Measurements from ENCODE around the gene RSBN1L.

The RSBN1L gene

GRCh38 chr7:77731716-77732115, 35.5 kb downstream of the RSBN1L start:
- no peak for DNase-seq (ENCODE audit: low read depth)

GRCh38 chr7:77734659-77735421, 38.6 kb downstream of the RSBN1L start:
- no peak for DNase-seq (ENCODE audit: low read depth)

- no peak for DNase-seq (ENCODE audit: low read depth)
Measured at GRCh38 chr7:77735457-77735856, 39.2 kb downstream of the RSBN1L start.

GRCh38 chr7:77736991-77737390, 40.7 kb downstream of the RSBN1L start:
- DNase-seq (ENCODE audit: low read depth), result no peak

GRCh38 chr7:77738382-77738781, 42.1 kb downstream of the RSBN1L start:
- DNase-seq (ENCODE audit: low read depth), result no peak

GRCh38 chr7:77738871-77739270, 42.6 kb downstream of the RSBN1L start:
- no peak for DNase-seq (ENCODE audit: low read depth)

- DNase-seq (ENCODE audit: low read depth), result no peak
Measured at GRCh38 chr7:77740257-77740656, 44.0 kb downstream of the RSBN1L start.

- DNase-seq (ENCODE audit: low read depth), result no peak
Measured at GRCh38 chr7:77743518-77743917, 47.3 kb downstream of the RSBN1L start.

GRCh38 chr7:77745746-77746145, 49.5 kb downstream of the RSBN1L start:
- DNase-seq (ENCODE audit: low read depth), result no peak

GRCh38 chr7:77746164-77746823, 50.0 kb downstream of the RSBN1L start:
- no peak for DNase-seq (ENCODE audit: low read depth)

- DNase-seq (ENCODE audit: low read depth), result no peak
Measured at GRCh38 chr7:77746824-77747165, 50.5 kb downstream of the RSBN1L start.

- no peak for DNase-seq (ENCODE audit: low read depth)
Measured at GRCh38 chr7:77747178-77747577, 50.9 kb downstream of the RSBN1L start.

- no peak for DNase-seq (ENCODE audit: low read depth)
Measured at GRCh38 chr7:77747718-77748117, 51.5 kb downstream of the RSBN1L start.

GRCh38 chr7:77752016-77752415, 55.8 kb downstream of the RSBN1L start:
- no peak for DNase-seq (ENCODE audit: low read depth)

GRCh38 chr7:77753173-77753572, 56.9 kb downstream of the RSBN1L start:
- DNase-seq (ENCODE audit: low read depth), result no peak

GRCh38 chr7:77757589-77757988, 61.3 kb downstream of the RSBN1L start:
- no peak for DNase-seq (ENCODE audit: low read depth)

- peak; percentile 29 for DNase-seq (ENCODE audit: low read depth)
Measured at GRCh38 chr7:77759294-77759889, 63.1 kb downstream of the RSBN1L start.

- no peak for DNase-seq (ENCODE audit: low read depth)
Measured at GRCh38 chr7:77760809-77761453, 64.7 kb downstream of the RSBN1L start.

- no peak for DNase-seq (ENCODE audit: low read depth)
Measured at GRCh38 chr7:77765481-77765880, 69.2 kb downstream of the RSBN1L start.

- DNase-seq (ENCODE audit: low read depth), result no peak
Measured at GRCh38 chr7:77765906-77766800, 69.9 kb downstream of the RSBN1L start.

- DNase-seq (ENCODE audit: low read depth), result no peak
Measured at GRCh38 chr7:77766801-77767605, 70.7 kb downstream of the RSBN1L start.
